Dedifferentiated amniotic fluid mesenchymal stem cell (primary cell): ENCODE data around the gene NRCAM.

ENCODE experiments used
- DNase-seq: peaks from one replicate; pipeline ENCODE4 v3.0.0-alpha.2; 2016; ENCODE audit errors: extremely low spot score

Gene NRCAM

DNA sequence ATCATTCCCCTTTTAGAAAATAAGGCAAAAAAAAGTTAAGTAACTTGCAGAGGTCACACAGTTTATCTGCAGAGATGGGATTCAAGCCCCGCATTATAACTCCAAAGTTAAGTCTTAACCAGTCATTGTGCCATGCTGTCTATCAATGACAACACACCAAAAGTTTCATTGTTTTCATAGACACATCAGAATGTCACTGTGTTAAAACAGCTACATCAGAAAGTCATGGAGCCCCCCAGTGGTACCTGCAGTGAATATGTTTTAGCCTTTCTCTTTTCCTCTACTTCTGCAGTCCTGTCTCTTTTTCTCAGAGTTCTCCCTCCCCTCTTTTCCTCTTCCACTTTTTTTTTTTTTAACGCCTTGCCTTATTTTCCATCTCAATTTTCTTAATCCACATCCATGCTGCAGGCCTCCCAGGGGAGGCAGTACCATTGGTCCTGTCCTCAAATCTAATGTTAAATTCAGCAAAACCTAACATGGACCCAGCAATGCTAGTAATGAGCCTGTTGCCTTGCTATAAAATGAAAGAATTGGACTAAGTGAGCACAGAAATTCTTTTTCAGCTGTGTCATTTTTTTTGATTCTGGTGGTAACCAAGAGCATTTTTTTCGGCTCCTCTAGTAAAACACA lies 3.8 kb upstream of the NRCAM start:
- DNase-seq, result no peak

DNA sequence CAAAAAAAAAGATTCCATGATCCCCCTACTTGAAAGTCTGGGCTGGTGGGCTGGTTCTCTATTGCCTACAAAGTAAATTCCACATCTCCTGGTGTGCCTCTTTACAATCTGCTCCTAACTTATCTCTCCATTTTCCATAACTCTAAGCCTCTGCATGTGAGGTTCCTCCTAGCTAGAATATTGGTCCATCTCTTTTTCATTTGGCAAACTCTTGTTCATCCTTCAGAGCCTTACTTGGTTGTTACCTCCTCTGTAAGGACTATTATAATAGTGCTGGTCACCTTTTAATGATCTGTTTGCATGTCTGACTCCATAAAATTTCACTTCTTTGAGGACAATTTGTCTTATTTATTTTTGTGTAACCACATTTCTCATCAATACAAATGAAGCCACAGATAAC lies 1.6 kb upstream of the NRCAM start:
- no peak for DNase-seq

DNA sequence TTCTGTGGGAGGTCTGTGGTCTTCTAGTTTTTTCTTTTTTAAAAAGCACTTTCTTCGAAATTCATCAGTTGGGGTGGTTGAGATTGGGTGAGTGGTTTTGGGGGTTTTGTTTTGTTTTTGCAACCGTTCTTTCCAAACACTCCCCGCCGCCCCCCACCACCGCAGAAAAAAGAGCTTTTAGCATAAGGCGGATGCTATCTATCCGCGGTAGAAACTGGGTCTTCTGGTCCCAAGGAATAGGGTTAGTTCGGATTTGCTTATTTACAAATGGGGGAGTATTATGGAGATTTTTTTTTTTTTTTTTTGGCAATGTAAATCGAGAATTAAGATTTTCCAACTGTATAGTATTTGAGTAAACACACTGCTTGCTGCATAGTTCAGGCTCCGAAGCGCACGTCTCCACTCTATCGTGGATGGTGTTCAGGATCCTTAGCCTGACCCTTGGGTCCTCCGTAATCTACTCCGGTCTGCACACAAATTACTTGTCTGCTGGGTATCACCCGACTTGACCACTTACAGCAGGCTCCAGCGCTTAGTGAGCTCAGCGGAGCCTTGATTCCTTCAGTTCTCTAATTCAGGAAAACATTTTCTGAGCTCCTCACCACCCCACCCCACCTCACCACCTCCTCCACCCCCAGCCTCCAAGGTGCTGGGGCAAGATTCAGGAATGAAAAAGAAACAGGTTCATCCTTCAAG lies 757 bp upstream of the NRCAM start:
- DNase-seq, result no peak

DNA sequence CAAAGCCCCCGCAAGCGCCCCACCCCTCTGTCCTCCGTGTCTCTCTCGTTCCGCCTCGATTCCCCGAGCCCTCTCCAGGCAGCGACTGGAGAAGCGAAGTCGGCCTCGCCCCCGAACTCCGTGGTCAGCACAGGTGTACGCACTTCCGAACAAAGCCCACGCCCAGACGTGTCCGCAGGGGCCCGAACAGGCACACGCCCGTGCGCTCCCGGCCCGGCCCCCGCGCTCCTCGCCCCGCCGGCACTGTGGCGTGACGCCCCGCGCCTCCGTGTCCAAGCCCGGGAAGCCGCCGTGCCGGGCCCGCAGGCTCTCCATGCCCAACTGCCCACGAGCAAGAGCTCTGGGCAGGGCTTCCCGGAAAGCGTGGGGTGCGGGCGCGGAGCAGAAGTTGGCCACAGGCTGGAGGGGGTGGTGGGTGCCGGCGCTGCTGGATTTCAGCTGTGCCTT lies 662 bp downstream of the NRCAM start:
- no peak for DNase-seq

DNA sequence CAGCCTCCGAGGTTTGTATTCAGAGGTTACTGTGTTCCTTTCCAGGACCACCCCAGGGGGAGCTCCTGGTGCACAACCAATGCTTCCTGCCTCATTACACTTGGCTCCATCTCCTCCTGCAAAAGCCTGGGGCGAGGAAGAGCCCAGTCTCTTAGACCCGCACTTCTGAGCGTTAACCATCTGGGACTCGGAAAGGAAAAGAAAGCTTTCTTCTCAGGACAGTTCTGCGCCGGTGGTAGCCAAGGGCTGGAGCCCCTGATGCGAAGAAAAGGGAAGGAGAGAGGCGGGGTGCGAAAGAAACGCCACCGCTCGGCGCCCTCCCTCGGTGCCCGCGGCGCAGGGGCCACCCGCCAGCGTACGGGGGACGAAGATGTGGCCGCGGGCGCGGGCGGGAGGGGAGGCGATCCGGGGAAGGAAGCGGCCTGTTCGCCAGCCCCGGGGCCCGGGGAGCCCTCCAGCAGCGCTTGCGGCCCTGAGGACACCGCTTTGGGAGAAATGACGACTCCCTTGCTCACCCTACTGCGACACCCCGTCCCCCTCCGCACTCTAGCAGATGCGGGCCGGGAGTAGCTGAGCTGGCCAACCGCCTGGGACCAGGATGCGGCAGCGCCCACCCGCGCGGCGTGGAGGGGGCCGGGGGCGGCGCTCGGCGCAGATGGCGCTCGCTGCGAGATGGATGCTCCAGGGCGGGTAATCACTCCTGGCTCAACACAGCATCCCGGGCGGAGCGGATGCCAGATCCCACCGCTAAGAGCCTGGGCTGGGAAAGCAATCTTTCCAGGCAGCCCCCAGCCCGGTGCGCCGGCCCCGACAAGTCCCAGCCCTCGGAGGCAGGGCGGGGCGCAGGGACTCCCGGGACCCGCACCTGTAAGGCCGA lies 1.3 kb downstream of the NRCAM start:
- no peak for DNase-seq

DNA sequence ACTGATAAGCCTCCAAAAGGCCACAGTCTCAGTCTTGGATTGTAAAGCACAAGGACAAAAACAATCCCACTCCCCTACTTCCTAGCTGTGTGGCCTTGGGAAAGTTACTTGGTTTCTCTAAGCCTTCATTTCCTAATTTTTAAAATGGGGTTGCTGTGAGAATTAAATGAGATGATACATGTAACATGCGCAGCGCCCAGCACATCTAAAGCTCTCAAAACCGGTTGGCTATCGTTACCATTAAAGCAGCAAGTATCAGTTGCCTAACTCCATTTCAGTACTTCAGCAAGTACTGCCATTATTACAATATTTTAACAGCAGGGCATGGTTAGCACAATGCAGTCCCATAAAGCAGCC lies 1.9 kb downstream of the NRCAM start:
- DNase-seq, result no peak

DNA sequence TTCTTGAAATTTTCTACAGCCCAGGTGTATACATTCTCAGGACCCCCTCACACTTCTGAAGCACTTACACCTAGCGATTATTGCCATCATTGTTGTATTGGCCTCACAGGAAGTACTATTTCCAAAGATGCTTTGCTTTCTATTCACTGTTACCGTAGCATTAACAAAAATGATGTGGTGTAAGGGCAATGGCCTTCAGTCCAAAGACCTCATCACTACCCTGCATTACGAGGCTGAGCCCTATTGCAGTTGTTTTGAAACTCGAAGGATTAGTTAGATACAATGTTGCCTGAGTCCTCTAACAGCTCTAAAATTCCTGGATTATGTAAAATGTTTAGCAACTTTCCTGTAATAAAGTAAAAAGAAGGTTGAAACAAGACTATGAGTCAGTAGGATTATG lies 2.9 kb downstream of the NRCAM start:
- no peak for DNase-seq

DNA sequence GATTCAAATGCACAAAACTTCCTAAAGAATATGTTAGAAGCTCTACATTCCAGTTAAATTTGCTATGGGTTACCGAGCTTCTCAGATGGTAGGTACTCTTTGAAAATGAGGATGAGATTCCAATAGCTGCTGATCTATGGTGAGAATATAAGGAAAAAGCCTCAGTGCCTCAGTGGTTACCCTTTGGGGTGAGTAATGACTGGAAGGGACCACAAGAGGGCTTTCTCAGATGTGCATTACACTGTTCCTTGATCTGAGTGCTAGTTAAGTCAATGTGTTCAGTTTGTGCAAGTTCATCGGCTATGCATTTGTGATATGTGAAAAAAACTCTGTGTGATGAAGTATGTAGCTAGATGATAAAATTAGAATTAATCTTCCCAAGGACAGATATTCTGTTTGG lies 3.5 kb downstream of the NRCAM start:
- no peak for DNase-seq

DNA sequence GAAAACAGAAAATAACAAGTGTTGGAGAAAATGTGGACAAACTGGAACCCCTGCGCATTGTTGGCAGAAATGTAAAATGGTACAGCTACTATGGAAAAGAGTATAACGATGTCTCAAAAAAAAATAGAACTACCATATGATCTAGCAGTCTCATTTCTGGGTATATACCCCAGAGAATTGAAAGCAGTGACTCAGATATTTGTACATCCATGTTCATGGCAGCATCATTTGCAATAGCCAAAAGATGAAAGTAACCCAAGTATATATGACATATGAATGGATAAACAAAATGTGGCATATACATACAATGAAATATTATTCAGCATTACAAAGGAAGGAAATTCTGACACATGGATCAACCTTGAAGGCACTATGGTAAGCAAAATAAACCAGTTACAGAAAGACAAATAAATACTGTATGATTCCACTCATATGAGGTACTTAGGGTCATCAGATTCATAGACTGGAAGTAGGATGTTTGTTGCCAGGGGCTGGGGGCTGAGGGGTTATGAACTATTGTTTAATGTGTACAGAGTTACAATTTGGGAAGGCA lies 4.9 kb downstream of the NRCAM start:
- DNase-seq, result no peak

DNA sequence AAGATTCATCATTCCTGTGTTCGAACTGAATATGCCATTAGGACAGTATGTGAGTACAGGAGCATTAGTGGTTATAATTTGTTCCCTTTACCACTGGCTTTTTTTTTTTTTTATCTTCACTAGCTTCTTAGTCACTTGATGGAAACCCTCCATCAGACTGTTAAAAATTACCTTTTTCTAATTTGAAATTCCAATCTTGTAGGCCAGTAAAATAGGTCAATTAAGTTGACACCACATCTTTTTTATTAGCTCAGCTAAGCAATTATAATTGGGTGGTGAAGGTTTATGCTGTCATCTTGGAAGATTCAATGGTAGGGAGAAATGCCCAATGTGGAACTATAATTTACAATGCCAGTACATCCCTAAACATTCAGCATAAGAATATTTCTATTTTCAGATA lies 6.1 kb downstream of the NRCAM start:
- no peak for DNase-seq

DNA sequence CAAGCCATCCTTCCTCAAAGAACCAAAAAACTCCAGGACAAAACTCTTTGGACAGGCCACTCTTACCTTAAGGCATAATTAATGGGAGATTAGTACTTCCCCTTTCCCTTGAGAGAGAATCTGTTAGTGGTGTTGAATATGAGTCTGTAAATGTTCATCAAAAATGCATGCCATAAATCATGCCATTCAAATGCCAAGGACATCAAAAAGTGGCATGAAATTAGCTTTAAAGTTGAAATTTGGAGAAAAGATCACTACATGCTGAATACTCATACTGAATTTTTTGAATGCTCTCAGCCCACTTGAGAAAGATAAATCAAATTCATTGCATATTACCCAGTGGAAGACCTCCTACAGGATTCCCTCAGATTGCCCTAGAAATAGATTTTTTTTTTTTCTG lies 6.7 kb downstream of the NRCAM start:
- no peak for DNase-seq

DNA sequence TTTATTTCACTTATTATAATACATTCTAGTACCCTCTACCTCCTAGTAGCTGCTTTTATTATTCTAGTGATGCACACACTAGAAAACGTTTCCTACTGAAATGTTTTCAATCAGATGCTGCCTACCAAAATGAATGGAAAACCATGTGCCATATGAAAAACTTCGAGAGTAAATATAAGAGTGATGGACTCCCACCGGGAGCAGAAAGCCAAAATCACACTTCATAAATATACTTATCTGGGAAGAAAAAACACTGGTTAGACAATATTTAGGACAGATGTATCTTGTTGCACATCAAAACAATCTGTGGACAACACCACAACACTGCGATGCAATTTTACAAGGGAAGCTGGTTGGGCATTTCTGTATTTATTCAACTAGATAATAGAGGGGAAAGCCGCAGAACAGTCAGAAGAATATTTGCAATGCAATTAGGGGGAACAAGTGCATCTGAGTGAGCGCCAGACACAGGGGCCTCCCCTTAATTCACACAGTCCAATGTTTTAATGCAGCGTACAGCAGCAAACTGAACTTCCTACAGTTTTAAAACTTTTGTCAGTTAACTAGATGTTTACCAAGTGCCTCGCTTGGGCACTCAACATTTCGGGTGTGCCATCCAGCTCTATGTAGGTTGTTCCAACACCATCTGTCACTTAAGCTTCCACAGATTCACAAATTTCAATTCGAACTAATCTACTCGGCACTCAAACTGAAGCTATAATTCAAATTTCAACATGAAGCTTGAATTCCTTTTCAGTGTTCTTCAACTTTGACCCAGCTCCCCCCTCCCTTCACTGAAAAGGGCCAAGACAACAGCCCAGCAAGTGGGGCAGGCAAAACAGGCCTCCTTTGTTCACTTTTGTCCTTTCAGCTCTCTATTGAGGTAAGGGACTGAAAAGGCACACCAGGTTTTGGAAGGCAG lies 7.4 kb downstream of the NRCAM start:
- DNase-seq, result no peak

DNA sequence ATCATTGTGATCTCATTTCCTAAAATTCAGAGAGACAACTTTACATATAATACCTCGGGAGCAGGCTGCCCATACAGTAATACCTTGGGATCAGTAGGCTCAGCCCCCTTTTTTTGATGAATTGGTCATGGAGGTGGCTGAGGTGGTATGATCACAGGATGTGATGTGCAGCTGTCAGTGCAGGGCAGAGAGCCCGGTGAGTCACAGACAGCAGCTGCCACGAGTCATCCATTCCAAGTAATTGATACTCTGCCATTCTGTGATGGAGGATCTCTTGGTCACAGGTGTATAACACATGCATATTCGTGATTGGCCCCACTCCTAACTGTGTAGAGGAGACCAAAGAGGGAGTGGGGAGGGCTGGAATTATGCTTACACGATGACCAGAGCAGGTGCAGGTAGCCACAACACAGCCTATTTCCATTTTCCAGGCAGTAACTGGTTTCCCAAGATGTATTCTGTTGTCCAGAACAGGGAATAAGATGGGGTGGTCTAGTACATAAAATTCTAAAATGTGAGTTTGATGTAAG lies 14.1 kb downstream of the NRCAM start:
- no peak for DNase-seq

DNA sequence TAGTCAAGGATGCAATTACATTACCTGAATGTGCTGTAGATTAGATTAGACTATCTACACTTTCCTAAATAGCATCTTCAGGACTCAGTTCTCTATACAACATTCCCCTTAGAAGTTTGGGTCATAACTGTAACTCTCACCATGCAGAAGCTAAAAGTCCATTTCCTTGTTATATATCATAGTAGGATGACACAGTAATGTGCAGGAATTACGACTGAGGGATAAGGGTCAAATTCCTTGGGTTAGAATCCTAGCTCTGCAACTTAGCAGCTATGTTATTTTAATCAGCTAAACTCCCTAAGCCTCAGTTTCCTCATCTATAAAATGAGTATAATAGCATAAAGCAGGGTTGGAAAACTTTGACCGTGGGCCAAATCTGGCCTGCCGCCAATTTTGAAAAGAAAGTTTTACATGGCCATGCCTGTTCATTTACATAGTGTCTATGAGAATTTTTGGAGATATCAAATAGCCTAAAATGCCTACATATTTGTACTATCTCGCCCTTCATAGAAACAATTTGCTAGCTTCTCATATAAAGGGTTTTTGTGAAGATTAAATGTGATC lies 14.8 kb downstream of the NRCAM start:
- DNase-seq, result no peak

DNA sequence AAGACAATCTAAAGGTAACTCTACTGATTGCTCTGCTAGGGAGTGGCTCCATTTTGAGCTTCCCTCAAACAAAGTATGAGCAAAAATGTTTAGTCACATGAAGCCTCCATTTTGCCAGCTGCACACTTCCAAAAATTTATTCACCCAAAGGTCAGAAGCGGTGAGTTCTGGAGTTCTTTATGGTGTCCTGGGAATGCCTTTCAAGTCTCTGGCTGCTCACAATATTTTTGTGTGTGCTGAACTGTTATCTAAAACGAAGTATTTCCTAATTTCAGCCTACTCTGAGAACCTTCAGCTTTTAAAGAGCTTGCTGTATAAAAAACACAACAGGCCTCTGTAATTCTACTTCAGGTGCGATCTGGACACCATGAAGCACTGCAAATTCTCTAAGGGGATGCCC lies 15.6 kb downstream of the NRCAM start:
- no peak for DNase-seq

DNA sequence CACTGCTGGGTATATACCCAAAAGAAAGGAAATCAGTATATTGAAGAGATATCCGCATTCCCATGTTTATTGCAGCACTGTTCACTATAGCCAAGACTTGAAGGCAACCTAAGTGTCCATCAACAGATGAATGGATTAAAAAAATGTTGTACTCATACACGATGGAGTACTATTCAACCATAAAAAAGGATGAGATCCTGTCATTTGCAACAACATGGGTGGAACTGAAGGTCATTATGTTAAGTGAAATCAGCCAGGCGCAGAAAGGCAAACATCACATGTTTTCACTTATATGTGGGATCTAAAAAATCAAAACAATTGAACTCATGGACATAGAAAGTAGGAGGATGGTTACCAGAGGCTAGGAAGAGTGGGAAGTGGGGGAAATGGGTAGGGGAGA lies 19.3 kb downstream of the NRCAM start:
- DNase-seq, result no peak

DNA sequence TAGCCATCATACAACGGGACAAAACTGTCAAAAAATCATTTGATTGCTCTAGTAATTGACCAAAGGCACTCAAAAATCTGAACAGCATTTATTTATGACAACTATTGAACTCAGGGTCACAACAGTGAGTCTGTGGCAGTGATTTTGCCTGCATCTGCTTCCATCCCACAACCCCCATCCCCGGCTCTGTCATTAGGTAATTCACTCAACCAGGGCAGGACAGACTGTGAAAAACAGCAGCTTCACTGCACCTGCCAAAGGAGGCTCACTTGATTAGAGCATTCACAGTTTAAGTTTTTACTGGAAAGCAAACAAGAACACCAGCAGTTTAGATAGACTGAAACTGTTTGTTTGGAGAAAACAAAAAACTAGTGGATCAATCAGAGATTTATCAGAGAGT lies 22.2 kb downstream of the NRCAM start:
- no peak for DNase-seq

DNA sequence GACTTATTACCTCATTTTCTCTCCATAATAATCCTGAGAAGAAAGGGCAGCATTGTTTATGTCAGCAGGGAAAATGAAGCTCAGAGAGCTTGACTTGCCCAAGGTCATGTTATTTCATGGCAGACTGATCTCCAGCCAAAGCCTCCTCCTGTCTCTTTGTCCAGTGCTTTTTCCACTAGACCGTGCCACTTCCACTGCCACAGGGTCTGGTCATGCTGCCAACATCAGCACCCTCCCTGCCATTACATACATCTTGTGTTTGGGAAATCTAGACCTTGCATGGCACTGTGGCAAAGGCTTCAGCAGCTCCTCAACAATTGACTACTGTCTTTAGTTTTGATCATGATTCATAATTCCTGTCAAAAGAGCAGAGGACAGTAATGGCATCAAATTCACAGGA lies 25.1 kb downstream of the NRCAM start:
- no peak for DNase-seq

DNA sequence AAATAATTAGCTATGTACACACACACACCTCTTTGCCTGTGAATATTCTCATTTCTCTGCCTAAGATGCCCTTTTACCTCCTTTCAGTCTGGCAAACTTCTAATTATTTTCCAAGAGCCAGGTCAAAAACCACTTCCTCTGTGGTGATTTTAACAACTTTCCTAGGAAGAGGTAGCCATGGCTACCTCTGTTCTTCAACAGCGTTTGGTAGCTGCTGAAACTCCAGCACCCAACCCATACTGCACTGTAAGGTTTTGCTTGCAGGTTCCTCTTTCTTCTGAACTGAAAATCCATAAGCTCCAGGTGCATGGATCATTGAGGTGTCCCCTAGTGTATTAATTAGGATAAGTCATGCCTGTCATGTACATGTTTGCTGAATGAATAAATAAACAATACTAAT lies 25.6 kb downstream of the NRCAM start:
- no peak for DNase-seq

DNA sequence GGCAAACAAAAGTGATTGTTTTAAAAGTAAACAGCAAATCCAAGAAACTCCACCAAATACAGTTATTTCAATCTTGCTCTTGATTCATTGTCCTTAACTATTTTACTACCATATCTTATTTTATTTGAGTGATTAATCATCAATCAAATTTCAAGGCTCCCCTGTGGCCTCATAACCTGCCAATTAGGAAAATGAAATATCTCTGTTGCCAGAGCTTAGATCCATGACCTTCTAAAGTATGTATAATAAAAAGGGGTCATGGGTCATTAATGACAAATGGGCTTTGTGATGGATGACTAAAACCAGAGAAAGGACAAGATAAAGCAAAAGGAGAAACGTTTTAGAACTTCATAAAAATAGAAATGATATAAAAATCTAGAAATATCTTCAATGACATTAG lies 28.5 kb downstream of the NRCAM start:
- DNase-seq, result no peak

DNA sequence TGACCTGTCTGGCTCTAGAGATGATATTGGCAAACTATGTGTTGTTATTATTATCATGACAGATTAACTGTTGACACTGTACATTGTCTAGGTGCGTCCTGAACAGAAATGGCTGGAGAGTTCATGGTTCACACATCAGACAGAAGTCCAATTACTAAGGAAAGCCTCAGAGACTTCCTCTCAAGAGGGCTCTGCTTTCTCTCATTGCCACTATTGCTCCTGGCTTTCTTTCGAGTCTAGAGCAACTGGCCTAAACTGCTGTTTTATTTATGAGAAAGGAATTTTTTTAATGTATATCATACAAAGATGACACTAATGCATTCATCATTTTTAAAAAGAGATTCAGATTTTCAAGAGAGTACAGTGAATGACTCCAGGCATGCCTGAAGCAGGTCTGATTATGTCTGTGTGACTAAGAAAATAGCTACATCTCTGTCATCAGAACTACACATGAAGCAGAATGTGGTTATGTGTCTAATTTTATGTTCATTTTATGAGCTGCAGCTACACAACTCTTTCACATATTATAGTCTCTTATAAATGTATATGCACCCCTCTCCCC lies 30.4 kb downstream of the NRCAM start:
- no peak for DNase-seq
